RKO (cell line): ENCODE results near the gene NAT9.

Experiments used
- DNase-seq: peaks from one replicate; pipeline ENCODE4 v3.0.0-alpha.2; 2016; ENCODE audit warnings: low spot score

NAT9 gene, protein sequence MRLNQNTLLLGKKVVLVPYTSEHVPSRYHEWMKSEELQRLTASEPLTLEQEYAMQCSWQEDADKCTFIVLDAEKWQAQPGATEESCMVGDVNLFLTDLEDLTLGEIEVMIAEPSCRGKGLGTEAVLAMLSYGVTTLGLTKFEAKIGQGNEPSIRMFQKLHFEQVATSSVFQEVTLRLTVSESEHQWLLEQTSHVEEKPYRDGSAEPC

GRCh38 chr17:74776044-74776962, at the start of gene NAT9:
Gene NAT9 (minus strand): TSS chr17:74776345. CDS start chr17:74775698, 647 bp downstream.
- peak; percentile 95 for DNase-seq

DNA sequence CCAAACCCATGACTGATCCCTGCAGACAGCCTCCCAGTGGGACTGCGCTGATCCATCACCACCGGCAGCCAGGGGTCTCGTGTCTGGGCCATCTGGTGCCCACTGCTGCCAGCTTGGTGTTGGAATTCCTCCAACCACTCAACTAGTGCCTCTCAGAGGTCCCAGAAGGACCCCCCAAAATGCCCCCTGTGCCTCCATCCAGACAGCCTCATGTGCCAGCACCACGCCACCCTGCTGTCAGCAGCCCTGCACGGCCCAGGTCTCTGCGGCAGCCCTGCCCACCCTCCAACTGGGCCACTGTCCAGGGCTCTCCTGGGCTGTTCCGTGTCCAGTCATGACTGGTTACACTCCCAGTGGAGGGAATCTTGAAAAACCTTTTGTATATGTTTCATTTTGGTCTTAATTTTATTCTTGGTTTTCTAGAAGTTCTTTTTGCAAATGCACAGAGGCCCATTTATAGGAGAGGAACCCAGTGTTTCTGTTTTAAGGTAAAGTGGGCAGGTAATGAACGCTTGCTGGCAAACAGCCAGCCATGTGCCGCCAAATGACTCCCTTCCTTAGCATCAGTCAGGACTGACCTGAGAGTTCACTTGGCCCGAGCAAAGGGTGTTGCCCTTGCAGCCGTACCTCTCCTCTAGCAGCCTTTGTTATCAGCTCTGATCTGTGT, 48.9 kb upstream of the NAT9 start:
- DNase-seq, result no peak

DNA sequence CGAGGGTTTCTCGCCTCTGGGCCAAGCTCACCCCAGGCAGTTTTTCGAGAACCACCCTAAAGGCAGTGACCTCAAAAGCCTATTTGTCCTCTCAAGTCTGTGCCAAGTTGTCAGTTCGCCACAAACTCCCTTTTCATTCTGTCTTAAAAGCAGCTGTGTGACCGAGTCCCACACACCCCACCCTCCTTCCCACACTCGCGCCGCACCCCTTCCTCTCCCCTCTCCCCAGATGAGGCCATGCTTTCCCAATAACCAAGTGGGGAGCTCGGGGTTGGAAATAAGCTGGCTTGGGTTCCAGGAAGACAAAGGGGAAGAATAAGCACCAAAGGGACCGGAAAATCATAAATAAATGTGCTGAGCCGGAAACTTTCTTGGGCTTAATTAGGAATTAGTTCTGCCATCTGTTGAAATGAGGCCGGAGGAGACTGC, 46.8 kb upstream of the NAT9 start:
- DNase-seq, result no peak

DNA sequence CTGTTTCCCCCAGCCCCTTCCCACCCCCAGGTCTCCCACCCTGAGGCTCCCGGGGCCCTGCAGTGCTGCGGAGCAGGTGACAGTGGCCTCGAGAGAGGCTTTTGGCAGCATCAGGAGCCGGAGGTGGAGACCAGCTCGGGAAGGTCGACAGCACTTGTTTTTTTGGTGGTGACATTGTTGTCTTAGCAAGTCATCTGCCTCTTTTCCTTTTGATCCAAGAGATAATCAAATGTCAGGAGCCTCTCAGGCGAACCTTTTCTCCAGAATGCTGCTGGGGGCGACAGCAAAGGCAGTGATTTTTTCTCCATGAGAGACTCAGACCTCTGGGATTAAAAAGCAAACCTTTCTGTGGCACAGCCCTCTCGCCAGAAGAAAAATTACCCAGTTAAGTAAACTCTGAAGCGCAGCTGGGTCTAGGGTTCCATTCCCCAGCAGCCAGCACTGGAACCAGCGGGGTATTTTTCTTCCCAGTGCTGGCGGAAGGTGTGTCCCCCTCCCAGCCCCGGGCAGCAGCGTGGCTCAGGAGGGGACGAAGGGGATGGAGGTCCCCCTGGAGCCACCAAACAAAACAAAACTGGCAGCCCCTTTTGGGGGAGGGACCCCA, 46.3 kb upstream of the NAT9 start:
- no peak for DNase-seq

- no peak for DNase-seq
Measured at GRCh38 chr17:74821655-74822334, 45.6 kb upstream of the NAT9 start.

DNA sequence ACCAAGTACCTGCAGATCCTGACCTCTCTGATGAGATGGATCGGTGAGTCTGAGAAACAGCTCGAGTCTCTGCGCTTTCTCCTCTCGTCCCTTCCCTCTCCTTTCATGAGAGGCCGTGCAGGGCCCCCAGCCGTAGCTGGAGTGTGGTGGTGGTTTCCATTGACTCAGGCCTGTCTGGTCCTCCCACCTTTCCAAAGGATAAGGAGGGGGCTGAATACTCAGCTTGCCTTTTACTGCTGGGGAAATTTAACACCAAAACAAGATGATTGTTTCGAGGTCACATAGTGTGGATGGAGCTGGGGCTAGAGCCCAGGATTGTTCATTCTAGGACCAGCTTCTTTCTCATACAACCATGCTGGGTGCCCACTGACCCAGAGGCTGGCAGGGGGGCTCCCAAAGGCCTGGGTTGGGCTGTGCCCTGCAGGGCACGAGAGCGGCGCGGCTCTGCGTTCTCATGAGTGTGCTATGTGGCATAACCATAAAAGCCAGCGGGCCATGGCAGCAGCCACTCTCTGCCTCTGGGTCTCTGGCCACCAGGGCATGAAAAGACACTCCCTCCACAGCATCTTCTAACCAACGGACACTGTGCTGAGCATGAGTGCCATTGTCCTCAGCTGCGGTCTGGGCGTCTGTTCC, 43.8 kb upstream of the NAT9 start:
- no peak for DNase-seq

- DNase-seq, result no peak
Measured at GRCh38 chr17:74818291-74818938, 42.3 kb upstream of the NAT9 start.

GRCh38 chr17:74816905-74817620, 40.9 kb upstream of the NAT9 start:
- no peak for DNase-seq

DNA sequence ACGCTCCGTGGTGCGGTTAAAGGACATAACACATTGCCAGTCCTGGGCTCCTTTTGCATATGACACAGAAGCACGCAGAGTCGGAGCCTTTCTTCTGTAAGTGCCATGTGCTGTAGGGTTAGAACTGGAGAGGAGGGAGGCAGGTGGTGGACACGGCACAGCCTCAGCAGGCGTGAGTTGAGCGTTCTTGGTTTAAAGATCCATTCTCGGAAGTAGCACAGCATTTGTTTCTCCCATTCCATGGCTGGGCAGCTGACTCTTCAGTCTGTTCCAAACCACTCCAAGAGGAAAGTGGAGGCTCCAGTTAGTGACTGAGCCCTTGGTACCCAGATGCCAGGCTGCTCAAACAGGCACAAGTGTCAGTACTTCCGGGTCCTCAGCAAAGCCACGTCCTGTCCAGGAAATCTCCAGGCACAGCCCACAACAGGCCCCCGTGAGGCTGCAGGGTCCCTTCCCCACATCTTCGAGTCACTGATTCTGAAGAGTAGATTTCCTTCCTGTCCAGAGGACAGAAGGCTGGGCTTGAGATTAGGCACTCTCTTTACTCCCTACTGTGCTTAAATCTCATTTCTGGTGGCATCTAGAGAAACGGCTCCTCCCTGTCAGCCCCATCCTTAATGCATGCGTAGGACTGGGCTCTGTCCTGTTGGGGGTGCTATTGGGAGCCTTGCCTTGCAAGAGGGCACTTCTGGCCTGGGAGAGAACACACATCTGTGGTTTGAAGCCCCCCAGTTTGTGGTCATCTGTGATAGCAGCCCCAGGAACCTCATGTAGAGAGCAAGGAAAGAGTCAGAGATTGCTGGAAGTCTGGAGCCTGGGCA, 39.6 kb upstream of the NAT9 start:
- DNase-seq, result no peak

DNA sequence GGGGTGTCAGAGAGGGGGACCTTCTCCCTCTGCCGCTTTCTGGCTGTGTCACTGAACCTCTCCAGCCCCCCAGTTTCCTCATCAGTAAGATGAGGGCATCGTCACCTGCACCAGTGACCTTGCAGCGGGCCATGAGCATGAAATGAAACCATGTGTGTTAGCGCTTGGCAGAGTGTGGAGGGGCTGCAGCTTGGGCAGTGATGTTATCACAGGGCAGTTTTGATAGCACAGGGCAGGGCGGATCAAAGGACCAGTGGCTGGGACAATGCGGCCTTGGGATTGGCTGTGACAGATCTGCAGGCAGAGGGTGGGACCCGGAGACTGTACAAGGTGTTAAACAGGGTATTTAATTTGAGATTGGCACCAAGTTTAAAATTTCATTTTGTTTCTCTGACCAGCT, 38.9 kb upstream of the NAT9 start:
- no peak for DNase-seq

- no peak for DNase-seq
Measured at GRCh38 chr17:74814453-74814852, 38.3 kb upstream of the NAT9 start.

- DNase-seq, result no peak
Measured at GRCh38 chr17:74812109-74813009, 36.2 kb upstream of the NAT9 start.

DNA sequence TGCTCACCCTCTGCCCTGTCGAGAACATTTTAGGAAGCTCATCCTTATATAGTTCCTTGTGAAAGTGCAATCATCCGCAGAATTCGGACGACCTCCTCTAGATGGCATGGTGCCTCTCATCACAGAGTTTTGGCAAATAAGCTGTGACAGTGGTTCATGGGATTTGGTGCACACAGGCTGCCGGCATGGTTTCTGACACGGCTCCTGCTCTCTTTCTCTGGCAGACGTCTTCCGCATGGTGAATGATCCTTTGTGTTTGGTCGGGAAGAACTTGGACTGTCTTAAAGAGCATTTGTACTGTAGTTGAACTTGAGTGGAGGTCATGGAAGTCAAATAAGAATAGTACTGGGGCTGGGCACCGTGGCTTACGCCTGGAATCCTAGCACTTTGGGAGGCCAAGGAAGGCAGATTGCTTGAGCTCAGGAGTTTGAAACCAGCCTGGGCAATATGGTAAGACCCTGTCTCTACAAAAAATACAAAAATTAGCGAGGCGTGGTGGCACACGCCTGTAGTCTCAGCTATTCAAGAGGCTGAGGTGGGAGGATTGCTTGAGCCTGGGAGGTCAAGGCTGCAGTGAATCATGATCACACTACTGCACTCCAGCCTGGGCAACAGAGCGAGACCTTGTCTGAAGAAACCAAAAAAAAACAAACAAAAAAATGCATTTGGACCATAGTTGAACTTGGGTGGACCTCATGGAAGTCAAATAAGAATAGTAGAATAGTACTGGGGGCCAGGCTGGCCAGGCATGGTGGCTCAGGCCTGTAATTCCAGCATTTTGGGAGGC, 34.7 kb upstream of the NAT9 start:
- no peak for DNase-seq

- DNase-seq, result no peak
Measured at GRCh38 chr17:74808714-74809430, 32.7 kb upstream of the NAT9 start.

DNA sequence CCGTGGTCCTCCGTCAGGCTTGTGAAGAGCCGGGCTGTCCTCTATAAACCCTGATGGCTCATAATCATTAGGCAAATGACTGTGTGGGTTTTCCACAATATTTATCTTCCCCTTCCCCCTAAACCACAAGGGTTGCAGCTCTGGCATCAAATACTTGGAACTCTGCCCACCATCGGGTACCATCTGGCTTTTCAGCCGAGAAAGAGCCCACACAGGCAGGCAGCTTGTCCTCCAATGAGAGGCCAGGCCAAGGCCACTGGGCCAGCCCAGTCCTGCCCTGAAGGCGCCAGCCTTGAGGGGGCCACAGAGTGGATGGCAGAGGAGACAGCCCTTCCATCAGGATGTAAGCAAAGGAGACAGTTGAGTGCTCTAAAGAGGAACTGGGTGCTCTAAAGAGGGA, 31.8 kb upstream of the NAT9 start:
- no peak for DNase-seq

GRCh38 chr17:74807441-74807840, 31.3 kb upstream of the NAT9 start:
- DNase-seq, result no peak

GRCh38 chr17:74806334-74806733, 30.2 kb upstream of the NAT9 start:
- no peak for DNase-seq
